Neural progenitor cell (in vitro differentiated cells): Measurements from ENCODE around the gene ERICH6B. TPM values are rescaled to one million over a fixed set of nuclear protein-coding genes. Genes with fewer than 3 reads are reported as not detected.

Experiments
- DNase-seq: peaks from one replicate; pipeline ENCODE4 v3.0.0-alpha.2; 2016; ENCODE audit warnings: low spot score
- H2AFZ ChIP-seq: fragments of 200-600 bp; sonication (generic); replicated peaks from 2 replicates; pipeline ENCODE4 v1.6.1; 2016; ENCODE audit warnings: antibody characterized with exemption
- H3F3A ChIP-seq: fragments of 200-600 bp; sonication (generic); 2 replicates; pipeline ENCODE4 v1.6.1; 2016; ENCODE audit warnings: antibody characterized with exemption, low read depth
- H3K27ac ChIP-seq: fragments of 200-600 bp; sonication (generic); 2 replicates; pipeline ENCODE4 v1.5.1; 2016; ENCODE audit warnings: mild to moderate bottlenecking
- H3K27me3 ChIP-seq: fragments of 200-600 bp; sonication (generic); 2 replicates; pipeline ENCODE4 v1.6.1; 2016; ENCODE audit warnings: mild to moderate bottlenecking, moderate library complexity
- H3K36me3 ChIP-seq: fragments of 200-600 bp; sonication (generic); 2 replicates; pipeline ENCODE4 v1.5.1; 2016
- H3K4me1 ChIP-seq: fragments of 200-600 bp; sonication (generic); 2 replicates; pipeline ENCODE4 v1.6.1; 2016; ENCODE audit warnings: mixed run types
- H3K4me2 ChIP-seq: fragments of 200-600 bp; sonication (generic); 2 replicates; pipeline ENCODE4 v1.6.1; 2016
- H3K4me3 ChIP-seq: fragments of 200-600 bp; sonication (generic); 2 replicates; pipeline ENCODE4 v1.5.1; 2016
- H3K79me2 ChIP-seq: fragments of 200-600 bp; sonication (generic); 2 replicates; pipeline ENCODE4 v1.6.1; 2016; ENCODE audit warnings: low read depth
- H3K9ac ChIP-seq: fragments of 200-600 bp; sonication (generic); 2 replicates; pipeline ENCODE4 v1.6.1; 2016
- H3K9me3 ChIP-seq: fragments of 200-600 bp; sonication (generic); 2 replicates; pipeline ENCODE4 v1.5.1; 2016; ENCODE audit warnings: low read depth
- H4K20me1 ChIP-seq: fragments of 200-600 bp; sonication (generic); 2 replicates; pipeline ENCODE4 v1.6.1; 2016; ENCODE audit warnings: low read depth
- H3K27ac Mint-ChIP-seq: 3 replicates; pipeline ENCODE4 v1.8.0; 2021; ENCODE audit warnings: mixed read lengths
- H3K27me3 Mint-ChIP-seq: 2 replicates; pipeline ENCODE4 v1.8.0; 2022; ENCODE audit warnings: low read depth, mild to moderate bottlenecking, inconsistent platforms, moderate library complexity, mixed read lengths; ENCODE audit not compliant: insufficient read depth
- H3K36me3 Mint-ChIP-seq: 3 replicates; pipeline ENCODE4 v1.8.0; 2021; ENCODE audit warnings: mixed read lengths
- H3K4me1 Mint-ChIP-seq: 3 replicates; pipeline ENCODE4 v1.8.0; 2021; ENCODE audit warnings: mixed read lengths
- H3K4me3 Mint-ChIP-seq: 3 replicates; pipeline ENCODE4 v1.8.0; 2021; ENCODE audit warnings: mild to moderate bottlenecking, moderate library complexity, mixed read lengths
- H3K9me3 Mint-ChIP-seq: 3 replicates; pipeline ENCODE4 v1.8.0; 2020; ENCODE audit warnings: mixed read lengths
- EZH2 ChIP-seq: fragments of 200-600 bp; sonication (generic); IDR thresholded peaks from 2 replicates; pipeline ENCODE4 v1.6.1; 2017; ENCODE audit warnings: antibody characterized with exemption, mild to moderate bottlenecking, moderate library complexity
- EZH2phosphoT487 ChIP-seq: fragments of 200-600 bp; sonication (generic); IDR thresholded peaks from 2 replicates; pipeline ENCODE4 v1.6.1; 2017; ENCODE audit warnings: antibody characterized with exemption
- total RNA-seq: library from RNA; depleted of rRNA; stranded (reverse); fragments of >200 nt; gene quantifications from 2 replicates; pipeline ENCODE4 v1.2.3, GENCODE V29; 2015; ENCODE audit warnings: low replicate concordance
- TF ChIP-seq, protein P1 (sequence below): fragments of 200-600 bp; sonication (generic); IDR thresholded peaks from 2 replicates; pipeline ENCODE4 v1.5.1; 2017; ENCODE audit warnings: antibody characterized with exemption, mild to moderate bottlenecking

The ERICH6B gene
- total RNA-seq, 1 donor from 2014 or later: not detected

DNA sequence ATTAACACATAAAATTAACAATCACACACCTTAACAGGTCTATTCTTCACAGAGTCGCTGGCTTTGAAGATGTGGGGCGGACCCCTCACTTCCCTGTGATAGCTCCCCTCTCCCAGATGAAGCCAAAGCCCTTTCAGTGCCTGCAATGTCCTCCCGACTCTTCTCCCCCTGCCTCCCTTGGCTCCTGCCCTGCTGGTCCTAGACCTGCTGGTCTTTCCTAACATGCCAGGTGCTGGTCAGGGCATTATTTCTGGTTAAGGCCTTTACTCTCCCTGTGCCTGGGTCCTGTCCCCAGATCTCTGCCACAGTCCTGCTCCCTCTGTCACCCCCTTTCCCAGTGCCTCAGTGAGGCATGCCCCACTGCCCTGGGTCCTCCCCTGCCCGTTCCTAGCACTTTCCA, 12.2 kb downstream of the ERICH6B start:
- Mint-ChIP-seq H3K4me3 (no peak overlapping the region), H3K27me3 (peaks cover 23% of the 10 kb centered on the region), H3K4me1 (peaks cover 13% of the 10 kb centered on the region), H3K9me3 (peaks cover 4% of the 10 kb centered on the region), H3K36me3 (no peaks in the 10 kb centered on the region), H3K27ac (peak overlapping the region; percentile 61)
- Histone ChIP-seq H3K4me2 (no peak overlapping the region), H3K79me2 (no peaks in the 10 kb centered on the region), H3K27me3 (no peaks in the 10 kb centered on the region), H3F3A (no peaks in the 10 kb centered on the region), H3K4me3 (no peak overlapping the region), H2AFZ (no peak overlapping the region), H4K20me1 (no peaks in the 10 kb centered on the region), H3K27ac (no peak overlapping the region), H3K36me3 (no peaks in the 10 kb centered on the region), H3K4me1 (no peaks in the 10 kb centered on the region), H3K9me3 (no peaks in the 10 kb centered on the region), H3K9ac (no peak overlapping the region)
- DNase-seq: no peak
- TF ChIP-seq, protein P1, sequence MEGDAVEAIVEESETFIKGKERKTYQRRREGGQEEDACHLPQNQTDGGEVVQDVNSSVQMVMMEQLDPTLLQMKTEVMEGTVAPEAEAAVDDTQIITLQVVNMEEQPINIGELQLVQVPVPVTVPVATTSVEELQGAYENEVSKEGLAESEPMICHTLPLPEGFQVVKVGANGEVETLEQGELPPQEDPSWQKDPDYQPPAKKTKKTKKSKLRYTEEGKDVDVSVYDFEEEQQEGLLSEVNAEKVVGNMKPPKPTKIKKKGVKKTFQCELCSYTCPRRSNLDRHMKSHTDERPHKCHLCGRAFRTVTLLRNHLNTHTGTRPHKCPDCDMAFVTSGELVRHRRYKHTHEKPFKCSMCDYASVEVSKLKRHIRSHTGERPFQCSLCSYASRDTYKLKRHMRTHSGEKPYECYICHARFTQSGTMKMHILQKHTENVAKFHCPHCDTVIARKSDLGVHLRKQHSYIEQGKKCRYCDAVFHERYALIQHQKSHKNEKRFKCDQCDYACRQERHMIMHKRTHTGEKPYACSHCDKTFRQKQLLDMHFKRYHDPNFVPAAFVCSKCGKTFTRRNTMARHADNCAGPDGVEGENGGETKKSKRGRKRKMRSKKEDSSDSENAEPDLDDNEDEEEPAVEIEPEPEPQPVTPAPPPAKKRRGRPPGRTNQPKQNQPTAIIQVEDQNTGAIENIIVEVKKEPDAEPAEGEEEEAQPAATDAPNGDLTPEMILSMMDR: no peak
- TF ChIP-seq EZH2 (no peak), EZH2phosphoT487 (no peak)

DNA sequence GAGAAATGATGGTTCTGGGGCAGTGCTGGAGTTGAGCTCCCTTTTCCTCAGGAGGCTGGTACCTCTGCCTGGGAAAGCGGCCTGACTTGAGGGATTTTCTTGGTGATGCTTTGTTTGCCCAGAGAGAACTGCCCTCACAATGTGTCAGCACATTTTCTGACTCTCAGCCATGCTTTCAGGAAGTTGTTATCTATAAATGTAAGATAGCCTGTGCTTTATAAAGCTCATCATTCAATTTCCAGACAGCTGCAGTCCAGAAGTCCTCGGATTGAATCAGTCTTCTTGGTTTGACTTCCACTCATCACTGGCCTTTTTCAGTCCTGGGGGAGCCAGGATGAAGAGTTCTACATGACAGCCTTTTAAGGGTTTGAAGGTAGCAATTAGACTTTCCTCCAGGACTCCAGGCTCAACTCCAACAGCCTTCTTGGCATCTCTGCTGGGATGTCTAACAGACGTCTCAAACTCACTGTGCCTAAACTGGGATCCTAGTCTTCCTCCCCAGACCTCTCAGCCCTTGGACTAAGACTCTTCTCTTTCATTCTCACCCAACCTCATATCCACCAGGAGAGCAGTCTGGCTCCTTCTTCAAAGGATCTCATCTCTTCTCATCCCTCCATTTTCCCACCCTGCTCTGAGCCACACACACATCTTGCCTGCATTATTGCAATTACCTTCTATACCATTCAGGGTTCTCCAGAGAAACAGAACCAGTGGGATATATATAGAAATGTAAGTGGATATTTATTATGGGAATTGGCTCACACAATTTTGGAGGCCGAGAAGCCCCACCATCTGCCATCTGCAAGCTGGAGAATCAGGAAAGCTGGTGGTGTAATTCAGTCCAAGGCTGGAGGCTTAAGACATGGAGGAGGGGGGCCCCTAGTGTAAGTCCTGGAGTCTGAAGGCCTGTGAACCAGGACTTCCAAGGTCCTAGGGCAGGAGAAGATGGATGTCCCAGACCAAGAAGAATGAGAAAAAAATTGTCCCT, 13.1 kb downstream of the ERICH6B start:
- peaks cover 13% of the 10 kb centered on the region for H3K4me1 Mint-ChIP-seq
- Histone ChIP-seq H3K27me3 (no peaks in the 10 kb centered on the region), H3K9ac (no peak overlapping the region), H3K4me2 (no peak overlapping the region), H4K20me1 (no peaks in the 10 kb centered on the region), H3K79me2 (no peaks in the 10 kb centered on the region), H3K9me3 (no peaks in the 10 kb centered on the region), H3K36me3 (no peaks in the 10 kb centered on the region), H2AFZ (no peak overlapping the region), H3K4me3 (no peak overlapping the region), H3K27ac (no peak overlapping the region), H3K4me1 (no peaks in the 10 kb centered on the region), H3F3A (no peaks in the 10 kb centered on the region)
- DNase-seq: no peak
- no peak overlapping the region for H3K4me3 Mint-ChIP-seq
- peak overlapping the region; percentile 29 for H3K27ac Mint-ChIP-seq
- H3K9me3 Mint-ChIP-seq: peaks cover 4% of the 10 kb centered on the region
- TF ChIP-seq, protein P1: no peak
- TF ChIP-seq EZH2phosphoT487 (no peak), EZH2 (no peak)
- no peaks in the 10 kb centered on the region for H3K36me3 Mint-ChIP-seq
- peaks cover 23% of the 10 kb centered on the region for H3K27me3 Mint-ChIP-seq

DNA sequence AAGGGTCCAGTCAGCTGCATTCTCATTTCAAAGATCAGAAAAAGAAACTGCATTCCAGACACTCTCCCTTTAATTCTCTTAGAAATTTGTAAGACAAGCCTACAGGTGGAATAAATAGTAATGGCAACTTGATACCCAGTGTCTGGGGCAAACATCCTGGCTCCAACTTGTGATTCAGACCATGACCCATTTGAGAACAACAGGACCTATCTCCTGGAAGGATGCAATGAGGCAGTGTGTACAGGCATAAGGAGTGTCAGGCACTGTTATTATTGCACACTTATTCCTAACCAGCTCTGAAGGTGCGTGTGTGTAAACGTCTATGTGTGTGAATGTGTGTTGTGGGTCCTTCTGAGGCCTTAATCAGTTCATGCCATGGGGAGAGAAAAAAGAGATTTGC, 13.9 kb downstream of the ERICH6B start:
- TF ChIP-seq, protein P1: no peak
- no peak for TF ChIP-seq EZH2
- TF ChIP-seq EZH2phosphoT487: no peak
- Mint-ChIP-seq H3K27ac (no peak overlapping the region), H3K4me3 (no peak overlapping the region), H3K36me3 (no peaks in the 10 kb centered on the region), H3K4me1 (peaks cover 13% of the 10 kb centered on the region), H3K9me3 (peaks cover 4% of the 10 kb centered on the region), H3K27me3 (peaks cover 23% of the 10 kb centered on the region)
- Histone ChIP-seq H3K9me3 (no peaks in the 10 kb centered on the region), H3K27me3 (peaks cover 4% of the 10 kb centered on the region), H3K36me3 (no peaks in the 10 kb centered on the region), H3K4me1 (no peaks in the 10 kb centered on the region), H2AFZ (no peak overlapping the region), H3K4me2 (no peak overlapping the region), H3F3A (no peaks in the 10 kb centered on the region), H3K27ac (no peak overlapping the region), H3K79me2 (no peaks in the 10 kb centered on the region), H4K20me1 (no peaks in the 10 kb centered on the region), H3K4me3 (no peak overlapping the region), H3K9ac (no peak overlapping the region)
- no peak for DNase-seq
